Mucosa of descending colon (tissue), 3 donors: ENCODE results near the gene ANKHD1. TPM values are rescaled to one million over a fixed set of nuclear protein-coding genes. Genes with fewer than 3 reads are reported as not detected.

Source experiments
- ATAC-seq: fragments of 200-7000 bp; cut with Tn5 transposase; one replicate; pipeline ENCODE4 v1.9.1; 2020; ENCODE audit warnings: mild to moderate bottlenecking, moderate library complexity
- DNase-seq, 3 donors: peaks; one replicate each; pipeline ENCODE4 v3.0.0-alpha.2; 2020
- H3K36me3 ChIP-seq: fragments of 200-600 bp; one replicate; pipeline ENCODE4 v1.8.0; 2021; ENCODE audit warnings: low read depth, mild to moderate bottlenecking
- H3K4me1 ChIP-seq: fragments of 200-600 bp; one replicate; pipeline ENCODE4 v1.8.0; 2021; ENCODE audit warnings: low read depth, mild to moderate bottlenecking
- H3K4me3 ChIP-seq: fragments of 200-600 bp; one replicate; pipeline ENCODE4 v1.8.0; 2021; ENCODE audit warnings: mild to moderate bottlenecking
- H3K9me3 ChIP-seq: fragments of 200-600 bp; one replicate; pipeline ENCODE4 v1.8.0; 2021; ENCODE audit warnings: mild to moderate bottlenecking
- CTCF ChIP-seq: fragments of 200-600 bp; IDR thresholded peaks from one replicate; pipeline ENCODE4 v1.8.0; 2022; ENCODE audit warnings: antibody characterized with exemption, mild to moderate bottlenecking
- intact Hi-C, 2 donors: fragments of 100-400 bp; cut with DNase I in 1 of 2; cut with micrococcal nuclease in 1 of 2; formaldehyde crosslinking; loops; one replicate each; pipeline versions ENCODE4 v1.11.0 to v1.11.1; 2022; cut with DNase I, micrococcal nuclease
- total RNA-seq, 3 donors: library from RNA; stranded (reverse); fragmentation: NEBNext Ultra II Directional in 2 of 3; extraction: Animal tissue kit (Norgen Biotek cat#: 25700) in 2 of 3; gene quantifications; one replicate each; pipeline versions ENCODE4 v1.2.1 to v1.2.4, GENCODE V29; 2021 to 2023
- donor health status: DM: no; HTN: no; CAD: no; lungs with moderate emphysema.
- donor health status: DM: no; HTN: no; CAD: no.
- donor health status: DM: no; HTN: yes; CAD: no.

Gene ANKHD1
- total RNA-seq, 3 donors from 2014 or later: 134 to 135 (median 134) TPM

DNA sequence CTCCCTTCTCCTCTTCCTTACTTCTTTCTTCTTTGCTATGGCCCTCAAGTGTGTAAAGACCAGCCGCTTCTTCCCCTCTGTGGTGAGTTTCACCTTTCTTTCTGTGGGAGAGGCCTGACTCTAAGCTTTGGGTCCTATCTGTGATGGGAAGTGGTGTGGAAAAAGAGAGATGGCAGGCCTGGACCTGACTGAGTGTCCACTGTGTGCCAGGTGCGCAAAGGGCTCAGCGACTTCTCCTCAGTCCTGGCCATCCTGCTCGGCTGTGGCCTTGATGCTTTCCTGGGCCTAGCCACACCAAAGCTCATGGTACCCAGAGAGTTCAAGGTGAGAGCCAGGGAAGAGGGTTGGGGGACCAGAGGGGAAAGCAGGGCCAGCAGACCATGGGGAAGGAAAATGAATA, 35.7 kb upstream of the ANKHD1 start:
- H3K9me3 ChIP-seq: no peaks in the 10 kb centered on the region
- H3K36me3 ChIP-seq: no peaks in the 10 kb centered on the region
- H3K4me1 ChIP-seq: peaks cover 18% of the 10 kb centered on the region
- DNase-seq (no peak), ATAC-seq (no peak)
- intact Hi-C loops: loop anchor here in 1 of 2 donors (10.0 kb wide), 2 partner anchors 179 to 349 kb away; partner anchors contain the start of gene EIF4EBP3
- no peak for TF ChIP-seq CTCF
- H3K4me3 ChIP-seq: no peak overlapping the region

GRCh38 chr5:140366589-140367255, 34.9 kb upstream of the ANKHD1 start:
- no peak overlapping the region for H3K4me3 ChIP-seq
- peak; percentile 37 for ATAC-seq
- intact Hi-C loops: loop anchor here in 1 of 2 donors (10.0 kb wide), 2 partner anchors 178 to 348 kb away; partner anchors contain the start of gene EIF4EBP3

DNA sequence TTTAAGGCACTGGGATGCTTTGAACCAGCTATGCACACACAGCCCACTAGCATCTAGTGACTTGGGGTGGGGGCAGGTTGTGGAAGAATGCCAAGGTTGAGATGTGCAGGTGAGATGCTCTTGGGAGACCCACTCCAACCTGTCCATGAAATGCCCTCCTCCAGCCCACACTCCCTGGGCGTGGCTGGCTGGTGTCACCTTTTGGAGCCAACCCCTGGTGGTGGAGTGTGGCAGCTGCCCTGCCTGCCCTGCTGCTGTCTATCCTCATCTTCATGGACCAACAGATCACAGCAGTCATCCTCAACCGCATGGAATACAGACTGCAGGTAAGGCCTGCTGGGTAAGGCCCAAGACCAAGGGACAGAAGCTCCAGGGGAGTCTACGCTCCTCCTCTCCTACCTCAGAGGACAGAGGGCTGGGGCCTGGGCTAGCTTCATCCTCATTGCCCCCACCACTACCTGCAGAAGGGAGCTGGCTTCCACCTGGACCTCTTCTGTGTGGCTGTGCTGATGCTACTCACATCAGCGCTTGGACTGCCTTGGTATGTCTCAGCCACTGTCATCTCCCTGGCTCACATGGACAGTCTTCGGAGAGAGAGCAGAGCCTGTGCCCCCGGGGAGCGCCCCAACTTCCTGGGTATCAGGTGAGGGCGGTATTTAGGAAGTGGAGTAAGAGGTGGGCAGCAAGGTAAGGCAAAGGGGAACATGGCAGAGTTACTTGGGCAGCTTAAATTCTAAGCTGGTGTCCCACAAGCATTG, 34.2 kb upstream of the ANKHD1 start:
- H3K9me3 ChIP-seq: no peaks in the 10 kb centered on the region
- no peak for TF ChIP-seq CTCF
- DNase-seq (no peak), ATAC-seq (no peak)
- H3K36me3 ChIP-seq: no peaks in the 10 kb centered on the region
- intact Hi-C loops: loop anchor here in 1 of 2 donors (10.0 kb wide), 2 partner anchors 177 to 347 kb away; partner anchors contain the start of gene EIF4EBP3
- H3K4me1 ChIP-seq: peaks cover 18% of the 10 kb centered on the region
- no peak overlapping the region for H3K4me3 ChIP-seq

More at GRCh38 chr5:140366589-140367255, 34.9 kb upstream of the ANKHD1 start:
- no peaks in the 10 kb centered on the region for H3K36me3 ChIP-seq
- H3K9me3 ChIP-seq: no peaks in the 10 kb centered on the region
- no peak for DNase-seq
- peaks cover 18% of the 10 kb centered on the region for H3K4me1 ChIP-seq
- no peak for TF ChIP-seq CTCF

- intact Hi-C loops: no loop called here
- Histone ChIP-seq H3K36me3 (no peaks in the 10 kb centered on the region), H3K9me3 (no peaks in the 10 kb centered on the region), H3K4me1 (peaks cover 11% of the 10 kb centered on the region), H3K4me3 (no peak overlapping the region)
- ATAC-seq: peak; percentile 79
- DNase-seq: no peak
- TF ChIP-seq CTCF: no peak
Measured at GRCh38 chr5:140371356-140372151, 30.1 kb upstream of the ANKHD1 start.

- no peaks in the 10 kb centered on the region for H3K9me3 ChIP-seq
- no peaks in the 10 kb centered on the region for H3K36me3 ChIP-seq
- ATAC-seq: peak; percentile 85
- peak; percentile 71 to 80 (median 74) for DNase-seq
- H3K4me3 ChIP-seq: no peak overlapping the region
- intact Hi-C loops: no loop called here
- peak; percentile 70 for TF ChIP-seq CTCF
- H3K4me1 ChIP-seq: peaks cover 6% of the 10 kb centered on the region
Measured at GRCh38 chr5:140372971-140373487, 28.6 kb upstream of the ANKHD1 start.
